ENCODE data around the gene CEP126. TPM values are rescaled to one million over a fixed set of nuclear protein-coding genes. Genes with fewer than 3 reads are reported as not detected.
"Not testable (repeated sequence)": the region's sequence is repeated elsewhere in the genome, so short reads cannot be mapped to it uniquely, and the experiment has no call there.

CEP126 gene
- total RNA-seq, 2 experiments from 2014 or later = 1.1 to 1.8 TPM

- no peaks in the 10 kb centered on the region for H3K36me3 Mint-ChIP-seq
- POLR2A ChIA-PET = no interaction called here
- no peak overlapping the region for H3K27ac Mint-ChIP-seq
- intact Hi-C loops (cut with micrococcal nuclease) = no loop called here
- H3K4me3 Mint-ChIP-seq = no peak overlapping the region
- H3K9me3 Mint-ChIP-seq = no peaks in the 10 kb centered on the region
- no peak for DNase-seq
- CTCF ChIA-PET = no interaction called here
- H3K27me3 Mint-ChIP-seq = no peaks in the 10 kb centered on the region
- H3K4me1 Mint-ChIP-seq (ENCODE audit: low read depth) = no peaks in the 10 kb centered on the region
These were observed 26.2 kb downstream of the CEP126 start for GRCh38 chr11:101940901-101941520.

GRCh38 chr11:101944923-101945322, 30.1 kb downstream of the CEP126 start:
- Mint-ChIP-seq H3K27me3 (no peaks in the 10 kb centered on the region), H3K4me1 (ENCODE audit: low read depth) (no peaks in the 10 kb centered on the region), H3K4me3 (no peak overlapping the region), H3K9me3 (no peaks in the 10 kb centered on the region), H3K27ac (no peak overlapping the region), H3K36me3 (no peaks in the 10 kb centered on the region)
- ChIA-PET CTCF (no interaction called here), POLR2A (no interaction called here)
- DNase-seq = no peak
- intact Hi-C loops (cut with micrococcal nuclease) = no loop called here

GRCh38 chr11:101945448-101945847, 30.6 kb downstream of the CEP126 start:
- ChIA-PET POLR2A (no interaction called here), CTCF (interaction anchor here (0.7 kb wide), 1 partner anchor 128 kb away, joined by 3 read pairs; no protein-coding TSS in a partner anchor)
- intact Hi-C loops (cut with micrococcal nuclease) = no loop called here
- Mint-ChIP-seq H3K4me1 (ENCODE audit: low read depth) (no peaks in the 10 kb centered on the region), H3K27me3 (no peaks in the 10 kb centered on the region), H3K27ac (no peak overlapping the region), H3K36me3 (no peaks in the 10 kb centered on the region), H3K9me3 (no peaks in the 10 kb centered on the region), H3K4me3 (no peak overlapping the region)
- no peak for DNase-seq

GRCh38 chr11:101949680-101950220, 34.9 kb downstream of the CEP126 start:
- POLR2A ChIA-PET = no interaction called here
- no peaks in the 10 kb centered on the region for H3K4me1 Mint-ChIP-seq (ENCODE audit: low read depth)
- no peaks in the 10 kb centered on the region for H3K36me3 Mint-ChIP-seq
- H3K4me3 Mint-ChIP-seq = no peak overlapping the region
- no peak for DNase-seq
- CTCF ChIA-PET = no interaction called here
- H3K9me3 Mint-ChIP-seq = no peaks in the 10 kb centered on the region
- H3K27me3 Mint-ChIP-seq = no peaks in the 10 kb centered on the region
- intact Hi-C loops (cut with micrococcal nuclease) = no loop called here
- H3K27ac Mint-ChIP-seq = no peak overlapping the region

GRCh38 chr11:101955278-101955677, 40.5 kb downstream of the CEP126 start:
- H3K36me3 Mint-ChIP-seq = peaks cover 5% of the 10 kb centered on the region
- ChIA-PET POLR2A (no interaction called here), CTCF (interaction anchor here (0.6 kb wide), 1 partner anchor 95 kb away, joined by 3 read pairs; no protein-coding TSS in a partner anchor)
- H3K9me3 Mint-ChIP-seq = no peaks in the 10 kb centered on the region
- H3K27me3 Mint-ChIP-seq = no peaks in the 10 kb centered on the region
- no peak overlapping the region for H3K4me3 Mint-ChIP-seq
- no peak for DNase-seq
- no peak overlapping the region for H3K27ac Mint-ChIP-seq
- no peaks in the 10 kb centered on the region for H3K4me1 Mint-ChIP-seq (ENCODE audit: low read depth)
- intact Hi-C loops (cut with micrococcal nuclease) = no loop called here

- ChIA-PET CTCF (interaction anchor here (0.6 kb wide), 1 partner anchor 96 kb away, joined by 3 read pairs; no protein-coding TSS in a partner anchor), POLR2A (no interaction called here)
- Mint-ChIP-seq H3K36me3 (peaks cover 5% of the 10 kb centered on the region), H3K9me3 (no peaks in the 10 kb centered on the region), H3K4me1 (ENCODE audit: low read depth) (no peaks in the 10 kb centered on the region), H3K4me3 (no peak overlapping the region), H3K27me3 (no peaks in the 10 kb centered on the region), H3K27ac (no peak overlapping the region)
- DNase-seq = no peak
- intact Hi-C loops (cut with micrococcal nuclease) = no loop called here
These were observed 40.9 kb downstream of the CEP126 start for GRCh38 chr11:101955701-101956100.

- H3K36me3 Mint-ChIP-seq = peaks cover 5% of the 10 kb centered on the region
- intact Hi-C loops (cut with micrococcal nuclease) = no loop called here
- CTCF ChIA-PET = no interaction called here
- H3K27ac Mint-ChIP-seq = no peak overlapping the region
- POLR2A ChIA-PET = no interaction called here
- H3K9me3 Mint-ChIP-seq = no peaks in the 10 kb centered on the region
- DNase-seq = no peak
- H3K4me3 Mint-ChIP-seq = no peak overlapping the region
- no peaks in the 10 kb centered on the region for H3K27me3 Mint-ChIP-seq
- H3K4me1 Mint-ChIP-seq (ENCODE audit: low read depth) = no peaks in the 10 kb centered on the region
These were observed 45.4 kb downstream of the CEP126 start for GRCh38 chr11:101960231-101960630.

- H3K36me3 Mint-ChIP-seq; H3K4me1 Mint-ChIP-seq (ENCODE audit: low read depth); H3K9me3 Mint-ChIP-seq; POLR2A ChIA-PET; H3K27me3 Mint-ChIP-seq; DNase-seq; CTCF ChIA-PET; H3K4me3 Mint-ChIP-seq; H3K27ac Mint-ChIP-seq; intact Hi-C loops (cut with micrococcal nuclease): not testable (repeated sequence)
These were observed 49.4 kb downstream of the CEP126 start for GRCh38 chr11:101964200-101964599.

GRCh38 chr11:101974255-101974654, 59.4 kb downstream of the CEP126 start:
- no peaks in the 10 kb centered on the region for H3K4me1 Mint-ChIP-seq (ENCODE audit: low read depth)
- H3K36me3 Mint-ChIP-seq = no peaks in the 10 kb centered on the region
- CTCF ChIA-PET = interaction anchor here (1.3 kb wide), 1 partner anchor 33 kb away, joined by 3 read pairs; no protein-coding TSS in a partner anchor
- H3K4me3 Mint-ChIP-seq = no peak overlapping the region
- POLR2A ChIA-PET = no interaction called here
- H3K27ac Mint-ChIP-seq = no peak overlapping the region
- intact Hi-C loops (cut with micrococcal nuclease) = no loop called here
- DNase-seq = no peak
- H3K9me3 Mint-ChIP-seq = peaks cover 10% of the 10 kb centered on the region
- no peaks in the 10 kb centered on the region for H3K27me3 Mint-ChIP-seq

- ChIA-PET CTCF (interaction anchor here (1.3 kb wide), 1 partner anchor 33 kb away, joined by 3 read pairs; no protein-coding TSS in a partner anchor), POLR2A (no interaction called here)
- Mint-ChIP-seq H3K9me3 (peaks cover 10% of the 10 kb centered on the region), H3K4me1 (ENCODE audit: low read depth) (no peaks in the 10 kb centered on the region), H3K27ac (no peak overlapping the region), H3K4me3 (no peak overlapping the region), H3K27me3 (no peaks in the 10 kb centered on the region), H3K36me3 (no peaks in the 10 kb centered on the region)
- DNase-seq = no peak
- intact Hi-C loops (cut with micrococcal nuclease) = no loop called here
These were observed 60.0 kb downstream of the CEP126 start for GRCh38 chr11:101974771-101975170.

GRCh38 chr11:101975734-101976133, 60.9 kb downstream of the CEP126 start:
- peaks cover 10% of the 10 kb centered on the region for H3K9me3 Mint-ChIP-seq
- no peaks in the 10 kb centered on the region for H3K4me1 Mint-ChIP-seq (ENCODE audit: low read depth)
- H3K27ac Mint-ChIP-seq = no peak overlapping the region
- H3K4me3 Mint-ChIP-seq = no peak overlapping the region
- no peaks in the 10 kb centered on the region for H3K27me3 Mint-ChIP-seq
- POLR2A ChIA-PET = no interaction called here
- no peaks in the 10 kb centered on the region for H3K36me3 Mint-ChIP-seq
- intact Hi-C loops (cut with micrococcal nuclease) = no loop called here
- DNase-seq = no peak
- CTCF ChIA-PET = no interaction called here

- POLR2A ChIA-PET = no interaction called here
- no peak overlapping the region for H3K4me3 Mint-ChIP-seq
- DNase-seq = no peak
- H3K4me1 Mint-ChIP-seq (ENCODE audit: low read depth) = no peaks in the 10 kb centered on the region
- H3K9me3 Mint-ChIP-seq = no peaks in the 10 kb centered on the region
- CTCF ChIA-PET = interaction anchor here (1.5 kb wide), 1 partner anchor 20 kb away, joined by 5 read pairs; no protein-coding TSS in a partner anchor
- intact Hi-C loops (cut with micrococcal nuclease) = no loop called here
- no peaks in the 10 kb centered on the region for H3K36me3 Mint-ChIP-seq
- no peak overlapping the region for H3K27ac Mint-ChIP-seq
- no peaks in the 10 kb centered on the region for H3K27me3 Mint-ChIP-seq
These were observed 72.6 kb downstream of the CEP126 start for GRCh38 chr11:101987370-101987769.

- Mint-ChIP-seq H3K9me3 (peaks cover 5% of the 10 kb centered on the region), H3K4me1 (ENCODE audit: low read depth) (no peaks in the 10 kb centered on the region), H3K36me3 (peaks cover 8% of the 10 kb centered on the region), H3K27ac (no peak overlapping the region), H3K27me3 (no peaks in the 10 kb centered on the region), H3K4me3 (no peak overlapping the region)
- CTCF ChIA-PET = interaction anchor here (0.6 to 1.9 kb wide), 4 partner anchors 13 to 132 kb away, joined by 3 to 5 read pairs (median 3); no protein-coding TSS in a partner anchor
- POLR2A ChIA-PET = no interaction called here
- no peak for DNase-seq
- intact Hi-C loops (cut with micrococcal nuclease) = no loop called here
These were observed 78.4 kb downstream of the CEP126 start for GRCh38 chr11:101993172-101993571.
